NCI-H146 treated with DMSO at 0.1 percent for 48 hours (cell line): Measurements from ENCODE around the gene BMP8B.
"Not testable (repeated sequence)": the region's sequence is repeated elsewhere in the genome, so short reads cannot be mapped to it uniquely, and the experiment has no call there.

ENCODE experiments used
- DNase-seq: peaks from one replicate; lab custom pipeline; 2025; ENCODE audit not compliant: unreplicated experiment; lab: John Stamatoyannopoulos, UW

BMP8B gene, protein sequence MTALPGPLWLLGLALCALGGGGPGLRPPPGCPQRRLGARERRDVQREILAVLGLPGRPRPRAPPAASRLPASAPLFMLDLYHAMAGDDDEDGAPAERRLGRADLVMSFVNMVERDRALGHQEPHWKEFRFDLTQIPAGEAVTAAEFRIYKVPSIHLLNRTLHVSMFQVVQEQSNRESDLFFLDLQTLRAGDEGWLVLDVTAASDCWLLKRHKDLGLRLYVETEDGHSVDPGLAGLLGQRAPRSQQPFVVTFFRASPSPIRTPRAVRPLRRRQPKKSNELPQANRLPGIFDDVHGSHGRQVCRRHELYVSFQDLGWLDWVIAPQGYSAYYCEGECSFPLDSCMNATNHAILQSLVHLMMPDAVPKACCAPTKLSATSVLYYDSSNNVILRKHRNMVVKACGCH

DNA sequence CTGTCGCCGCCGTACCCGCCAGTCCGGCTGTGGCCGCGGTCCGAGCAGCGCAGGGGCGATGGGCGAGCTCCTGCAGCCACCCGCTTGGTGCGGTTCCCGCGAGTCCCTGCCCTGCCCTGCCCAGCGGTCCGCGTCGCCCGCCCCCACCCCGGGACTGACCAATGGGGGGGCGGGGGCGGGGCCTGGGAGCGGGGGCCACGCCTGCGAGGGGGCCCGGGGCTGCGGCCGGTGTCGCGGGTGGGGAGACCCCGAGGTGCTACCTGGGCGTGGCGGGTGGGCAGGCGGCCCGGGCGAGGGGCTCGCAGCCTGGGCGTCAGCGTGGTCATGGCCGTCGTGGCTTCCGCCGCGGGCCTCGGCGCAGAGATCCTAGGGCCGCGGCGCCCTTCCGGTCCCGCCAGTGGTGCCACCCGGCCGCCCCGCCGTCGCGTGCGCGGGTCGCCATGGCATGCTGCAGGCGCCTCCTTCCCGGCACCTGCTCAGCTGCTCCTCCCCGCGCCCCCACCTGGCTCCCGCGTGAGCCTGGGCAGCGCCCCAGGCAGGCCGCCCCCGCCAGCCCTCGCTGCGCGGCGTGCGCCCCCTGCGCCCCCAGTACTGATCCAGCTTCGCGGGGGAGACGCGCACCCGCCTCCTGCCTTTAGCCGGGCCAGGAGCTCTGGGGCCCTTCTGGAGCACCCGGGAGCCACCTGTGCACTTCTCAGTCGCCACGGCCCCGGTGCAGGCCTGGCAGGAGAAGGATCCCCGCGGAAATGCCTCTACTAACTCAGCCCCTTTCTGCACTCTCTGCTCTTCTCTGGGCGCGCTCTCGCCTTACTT, at the start of gene BMP8B:
BMP8B (minus strand) TSS at position 108 of the 813 bp plus-strand sequence. CDS start 380 bp downstream, outside the sequence.
- DNase-seq: peak; percentile 26

DNA sequence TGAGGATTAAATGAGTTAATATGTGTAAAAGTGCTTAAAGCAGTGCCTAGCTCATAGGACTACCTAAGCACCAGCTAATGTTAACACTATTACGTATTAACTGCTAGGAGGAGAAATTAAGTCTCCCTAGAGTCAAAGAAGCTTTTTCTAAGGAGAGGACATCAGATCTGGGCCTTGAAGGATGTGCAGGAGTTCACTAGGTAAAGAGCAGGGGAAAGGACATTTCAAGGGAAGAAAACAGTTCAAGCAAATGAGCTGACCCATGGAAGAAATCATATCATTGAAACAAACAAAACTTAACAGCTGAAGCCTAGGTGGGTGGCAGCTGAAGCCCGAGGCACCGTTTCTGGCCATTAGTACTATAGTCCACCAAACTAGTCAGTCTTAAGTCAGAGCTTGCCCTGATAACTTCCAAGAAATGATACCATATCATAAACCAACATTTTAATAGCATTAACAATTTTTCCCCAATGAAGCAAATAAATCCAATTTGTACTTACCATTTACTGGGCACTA, 48.0 kb upstream of the BMP8B start:
- DNase-seq: no peak

DNA sequence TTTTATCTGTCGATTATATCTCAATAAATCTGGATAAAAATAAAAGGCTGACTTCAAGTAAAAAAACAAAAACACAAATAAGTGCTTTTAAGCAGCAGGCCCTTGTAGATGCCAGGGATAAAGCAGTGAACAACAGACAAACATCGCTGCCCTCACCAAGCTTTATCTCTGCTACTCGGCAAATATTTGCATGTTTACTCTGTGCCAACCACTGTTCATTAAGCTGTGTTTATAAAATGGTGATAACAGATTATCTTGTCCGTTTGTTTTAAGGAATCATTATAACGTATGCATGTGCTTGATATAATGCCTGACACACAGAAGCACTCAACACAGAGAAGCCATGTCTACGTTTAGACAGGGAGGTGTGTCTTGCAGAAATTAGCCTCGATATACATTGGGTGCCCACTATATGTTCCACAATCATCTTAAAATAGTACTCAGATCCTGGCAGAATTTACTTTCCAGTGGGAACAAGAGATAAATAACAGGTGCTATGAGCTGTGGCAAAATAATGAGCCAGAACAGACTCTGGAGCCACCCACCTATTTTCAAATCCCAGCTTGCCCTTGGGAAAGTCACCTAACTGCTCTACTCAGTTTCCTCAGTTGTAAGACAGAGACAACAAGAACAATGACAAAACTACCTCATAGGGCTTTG, 47.4 kb upstream of the BMP8B start:
- DNase-seq: no peak

DNA sequence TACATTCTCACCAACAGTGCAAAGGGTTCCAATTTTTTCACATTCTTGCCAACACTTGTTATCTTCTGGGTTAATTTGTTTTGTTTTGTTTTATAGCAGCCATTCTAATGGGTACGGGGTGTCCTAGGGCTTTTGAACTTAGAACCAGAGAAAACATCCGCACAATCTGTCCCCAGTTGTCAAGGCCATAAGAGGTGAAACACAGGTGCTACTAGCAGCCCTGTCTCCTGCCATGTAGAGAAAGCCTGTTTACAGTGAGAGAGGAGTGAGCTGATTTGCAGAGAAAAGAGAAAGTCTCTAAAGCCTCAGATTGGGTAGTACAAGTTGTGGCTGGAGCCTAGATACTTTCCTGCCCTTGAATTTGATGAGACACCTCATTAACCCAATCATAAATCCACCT, 46.4 kb upstream of the BMP8B start:
- DNase-seq: no peak

DNA sequence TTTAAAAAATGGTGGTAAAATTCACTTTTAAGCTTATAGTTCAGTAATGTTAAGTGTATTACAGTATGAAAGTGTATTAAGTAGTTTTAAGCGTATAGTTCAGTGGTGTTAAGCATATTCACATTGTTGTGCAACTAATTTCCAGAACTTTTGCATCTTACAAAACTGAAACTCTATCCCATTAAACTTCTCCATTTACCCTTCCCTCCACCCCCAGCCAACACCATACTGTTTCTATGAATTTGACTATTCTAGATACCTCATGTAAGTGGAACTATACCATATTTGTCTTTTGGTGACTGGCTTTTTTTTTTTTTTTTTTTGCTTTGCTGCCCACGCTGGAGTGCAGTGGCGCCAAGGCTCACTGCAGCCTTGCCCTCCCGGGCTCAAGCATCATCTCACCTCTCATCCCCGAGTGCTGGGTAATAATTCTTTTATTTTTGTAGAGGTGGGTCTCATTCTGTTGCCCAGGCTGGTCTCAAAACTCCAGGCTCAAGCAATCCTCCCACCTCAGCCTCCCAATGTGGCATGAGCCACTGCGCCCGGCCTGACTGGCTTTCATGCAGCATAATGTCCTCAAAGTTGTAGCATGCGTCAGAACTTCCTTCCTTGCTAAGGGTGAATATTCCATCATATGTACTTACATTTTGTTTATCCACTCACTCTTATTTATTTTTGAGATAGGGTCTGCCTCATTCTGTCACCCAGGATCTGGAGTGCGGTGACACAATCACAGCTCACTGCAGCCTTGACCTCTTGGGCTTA, 45.1 kb upstream of the BMP8B start:
- no peak for DNase-seq

DNA sequence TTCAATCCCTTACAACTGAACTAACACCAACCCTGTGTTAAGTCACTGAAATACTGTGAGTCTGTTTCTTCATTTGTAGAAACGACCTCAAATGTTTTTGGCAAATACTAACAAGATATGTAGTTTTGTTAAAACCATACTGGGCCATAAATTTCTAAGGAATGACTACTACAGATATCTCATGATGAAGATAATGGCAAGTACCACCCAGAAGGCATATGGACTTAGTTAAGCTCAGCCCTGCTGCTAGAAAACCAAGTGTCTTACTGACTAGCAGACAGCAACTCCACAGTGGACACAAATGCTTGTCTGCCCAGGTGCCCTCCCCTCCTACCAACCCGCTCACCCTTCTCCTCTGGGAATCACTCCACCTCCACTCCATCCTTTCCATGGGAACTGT, 44.5 kb upstream of the BMP8B start:
- no peak for DNase-seq

DNA sequence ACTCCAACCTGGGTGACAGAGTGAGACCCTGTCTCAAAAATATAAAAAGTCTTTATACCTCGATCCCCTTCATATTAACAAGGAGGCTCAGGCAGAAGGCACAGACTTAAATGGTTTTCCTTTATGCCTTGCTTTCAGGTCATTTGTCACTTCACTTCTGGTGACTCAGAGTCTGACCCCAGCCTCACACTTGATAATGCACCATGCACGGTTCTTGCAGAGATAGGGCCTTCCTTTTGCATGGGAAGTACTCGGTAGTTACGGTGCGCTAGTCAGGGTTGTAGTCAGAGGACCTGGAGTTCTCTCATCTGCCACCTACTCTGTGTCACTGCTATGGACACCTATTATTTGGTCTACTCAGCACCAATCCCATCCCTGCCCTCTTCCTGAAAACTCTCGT, 43.6 kb upstream of the BMP8B start:
- no peak for DNase-seq

DNA sequence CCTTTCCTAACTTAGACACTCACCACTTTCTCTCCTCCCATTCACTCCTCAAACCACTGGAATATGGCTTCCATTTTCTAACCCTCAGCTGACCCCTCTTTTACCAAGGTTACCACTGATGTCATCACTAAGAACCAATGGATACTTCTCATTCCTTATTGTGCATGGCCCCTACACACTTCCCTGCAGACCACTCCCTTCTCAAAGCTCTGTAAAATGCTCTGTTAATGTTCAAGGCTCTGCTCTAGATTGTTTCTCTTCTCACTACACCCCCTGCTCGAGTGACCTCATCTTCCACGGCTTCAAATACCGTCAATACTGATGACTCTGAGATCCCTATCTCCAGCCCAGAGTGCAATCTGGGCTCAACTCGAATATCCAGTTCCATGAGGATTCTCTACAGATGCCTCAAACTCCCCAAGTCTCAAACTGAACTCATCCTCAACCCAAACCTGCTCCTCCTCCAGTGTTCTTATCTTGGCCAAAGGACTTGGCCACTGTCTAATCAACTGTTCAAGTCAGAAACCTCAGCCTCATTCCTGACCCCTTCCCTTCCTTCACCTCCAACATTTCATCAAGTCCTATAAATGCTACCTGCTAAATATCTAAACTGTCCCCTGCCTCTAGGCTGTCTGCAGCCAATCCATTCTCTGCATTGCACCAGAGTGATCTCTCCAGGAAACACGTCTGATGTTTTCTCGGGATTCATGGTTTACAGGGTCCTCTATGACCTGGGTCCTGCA, 41.3 kb upstream of the BMP8B start:
- DNase-seq: no peak

DNA sequence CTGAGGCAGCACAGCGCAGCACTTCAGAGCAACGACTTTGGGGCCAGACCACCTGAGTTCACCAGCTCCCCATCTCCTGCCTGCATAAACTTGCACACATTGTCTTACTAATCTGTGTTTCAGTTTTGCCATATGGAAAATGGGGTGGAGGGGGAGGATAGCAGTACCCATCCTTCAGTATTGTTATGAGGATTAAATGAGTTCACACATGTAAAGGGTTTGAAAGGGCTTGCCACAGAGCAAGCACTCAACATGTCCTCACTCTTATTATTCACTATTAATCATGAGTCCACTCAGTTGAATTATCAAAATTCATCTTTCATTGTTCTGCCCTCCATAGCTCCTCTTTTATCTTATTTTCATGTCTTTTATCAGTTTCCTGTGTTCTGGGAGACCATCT, 40.1 kb upstream of the BMP8B start:
- DNase-seq: no peak

DNA sequence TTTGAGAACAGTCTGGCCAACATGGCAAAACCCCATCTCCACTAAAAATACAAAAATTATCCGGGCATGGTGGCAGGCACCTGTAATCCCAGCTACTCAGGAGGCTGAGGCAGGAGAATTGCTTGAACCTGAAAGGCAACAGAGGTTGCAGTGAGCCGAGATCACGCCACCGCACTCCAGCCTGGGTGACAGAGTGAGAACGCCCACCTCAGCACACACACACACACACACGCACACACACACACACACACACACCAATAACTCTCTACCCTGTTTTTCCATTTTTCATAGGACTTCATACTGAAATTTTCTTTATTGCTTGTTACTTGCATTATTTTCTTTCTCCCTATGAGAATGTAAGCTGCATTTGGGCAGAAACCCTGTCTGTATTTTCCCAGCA, 39.6 kb upstream of the BMP8B start:
- DNase-seq: not testable (repeated sequence)

DNA sequence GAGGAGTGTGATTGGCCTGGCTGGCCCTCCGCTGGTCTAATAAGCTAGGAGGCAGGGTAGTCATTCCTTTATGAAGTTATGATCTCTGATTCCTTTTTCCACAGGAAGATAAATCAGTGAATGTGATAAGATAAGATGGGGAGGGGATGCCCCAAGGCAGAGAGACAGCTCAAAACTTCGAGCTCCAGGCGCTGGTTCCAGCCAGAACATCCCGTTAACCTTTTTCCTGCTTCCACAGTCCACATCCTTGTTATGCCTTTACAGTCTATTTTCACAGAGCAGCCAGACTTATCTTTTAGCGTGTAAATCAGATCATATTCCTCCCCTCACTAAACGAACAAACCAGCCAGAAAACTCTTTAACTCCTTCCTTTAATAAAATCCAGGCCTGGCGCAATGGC, 38.5 kb upstream of the BMP8B start:
- DNase-seq: no peak

DNA sequence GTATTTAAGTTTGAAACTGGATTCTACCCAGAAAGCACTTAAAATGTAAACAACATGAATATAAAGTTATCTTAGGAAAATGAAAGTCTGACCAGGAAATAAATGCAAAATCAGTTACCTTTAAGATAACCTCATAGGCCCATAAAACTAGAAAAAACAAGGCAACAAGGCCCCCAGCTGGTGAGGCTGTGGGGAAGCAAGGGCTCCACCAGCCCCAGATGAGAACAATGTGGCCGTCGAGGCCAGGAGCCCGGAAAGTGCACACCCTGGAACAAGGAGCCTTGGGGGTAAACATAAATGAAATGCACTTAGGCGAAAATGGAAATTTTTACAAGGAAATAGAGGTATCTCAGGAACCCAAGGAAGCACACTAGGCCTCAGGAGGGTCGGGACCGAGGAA, 37.9 kb upstream of the BMP8B start:
- no peak for DNase-seq

DNA sequence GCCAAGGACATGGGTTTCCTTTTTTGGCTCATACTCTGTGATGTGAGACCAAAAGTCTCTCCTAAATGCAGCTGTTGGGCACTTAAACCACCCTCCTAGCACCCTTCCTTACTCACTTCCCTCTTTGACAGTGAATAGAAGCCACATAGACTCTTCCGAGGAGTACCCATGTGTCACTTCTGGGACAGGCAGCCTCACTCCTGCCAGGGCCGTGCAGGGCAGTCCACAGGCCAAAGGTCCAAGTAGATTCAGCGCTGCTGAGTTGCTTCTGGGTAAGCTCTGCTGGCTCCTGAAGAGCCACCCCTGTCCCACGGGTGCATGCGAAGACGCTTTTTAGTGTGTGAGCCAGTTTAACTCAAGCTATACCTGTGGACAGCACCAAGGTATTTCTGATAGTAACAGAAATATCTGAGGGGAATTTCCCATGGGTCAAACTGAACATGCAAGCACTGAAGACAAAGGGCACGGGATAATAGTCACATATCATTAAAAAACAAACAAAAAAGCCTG, 36.8 kb upstream of the BMP8B start:
- peak; percentile 19 for DNase-seq

DNA sequence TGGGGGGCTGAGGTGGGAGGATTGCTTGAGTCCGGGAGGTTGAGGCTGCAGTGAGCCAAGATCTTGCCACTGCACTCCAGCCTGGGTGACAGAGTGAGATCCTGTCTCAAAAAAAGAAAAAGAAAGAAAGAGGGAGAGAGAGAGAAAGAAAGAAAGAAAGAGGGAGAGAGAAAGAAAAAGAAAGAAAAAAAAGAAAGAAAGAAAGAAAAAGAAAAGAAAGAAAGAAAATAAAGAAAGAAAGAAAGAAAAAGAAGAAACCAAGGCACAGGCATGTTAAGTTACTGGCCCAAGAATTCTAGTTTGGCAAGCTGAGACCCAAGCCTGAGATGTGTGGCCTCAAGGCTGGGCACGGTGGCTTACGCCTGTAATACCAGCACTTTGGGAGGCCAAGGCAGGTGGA, 34.8 kb upstream of the BMP8B start:
- DNase-seq: not testable (repeated sequence)

DNA sequence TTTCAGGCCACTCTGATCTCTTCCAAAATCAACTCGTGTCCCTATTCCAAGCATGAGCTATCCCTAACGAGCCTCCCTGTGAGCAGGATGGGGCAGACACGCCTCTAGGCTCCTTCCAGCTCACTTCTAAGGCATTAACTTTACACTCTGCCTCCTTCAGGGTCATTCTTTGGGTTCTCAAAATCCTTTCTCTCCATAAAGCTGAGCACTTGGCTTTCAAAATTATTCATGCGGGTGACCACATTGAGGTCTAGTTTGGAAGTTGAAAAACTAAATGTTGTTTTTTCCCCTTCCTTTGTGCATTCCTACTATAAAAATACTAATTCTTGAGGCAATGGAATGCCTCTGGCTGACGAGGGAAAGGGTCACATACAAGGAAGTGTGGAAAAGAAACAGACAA, 33.5 kb upstream of the BMP8B start:
- no peak for DNase-seq

DNA sequence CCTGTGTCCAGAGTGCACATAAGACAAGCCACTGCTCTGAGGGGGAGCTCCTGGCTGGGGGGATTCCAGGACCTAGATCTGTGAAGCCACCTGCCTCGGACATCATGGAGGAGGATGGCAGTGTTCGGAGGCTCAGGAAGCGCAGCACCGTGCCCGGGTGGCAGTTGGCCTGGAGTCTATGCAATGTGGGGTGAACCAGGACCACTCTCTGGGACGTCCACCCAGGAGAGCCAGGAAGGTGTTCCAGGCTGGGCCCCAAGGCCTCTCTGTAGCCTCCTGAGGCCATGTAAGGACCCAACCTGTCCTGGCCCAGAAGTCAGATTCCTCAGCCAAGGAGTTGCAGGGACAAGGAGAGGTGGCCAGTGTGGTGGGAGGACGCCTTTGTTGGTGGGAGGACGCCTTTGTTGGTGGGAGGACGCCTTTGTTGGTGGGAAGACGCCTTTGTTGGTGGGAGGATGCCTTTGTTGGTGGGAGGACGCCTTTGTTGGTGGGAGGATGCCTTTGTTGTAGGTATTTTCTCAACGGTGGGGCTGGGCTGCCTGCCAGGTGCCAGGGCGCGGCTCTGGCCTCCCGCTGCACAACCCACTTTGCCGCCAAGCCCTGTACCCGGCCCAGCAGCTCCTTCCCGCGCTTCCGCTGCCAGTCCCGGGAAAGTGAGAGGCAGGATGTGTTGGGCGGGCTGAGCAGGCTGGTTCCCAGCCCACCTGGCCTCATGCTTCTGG, 30.6 kb upstream of the BMP8B start:
- DNase-seq: no peak

DNA sequence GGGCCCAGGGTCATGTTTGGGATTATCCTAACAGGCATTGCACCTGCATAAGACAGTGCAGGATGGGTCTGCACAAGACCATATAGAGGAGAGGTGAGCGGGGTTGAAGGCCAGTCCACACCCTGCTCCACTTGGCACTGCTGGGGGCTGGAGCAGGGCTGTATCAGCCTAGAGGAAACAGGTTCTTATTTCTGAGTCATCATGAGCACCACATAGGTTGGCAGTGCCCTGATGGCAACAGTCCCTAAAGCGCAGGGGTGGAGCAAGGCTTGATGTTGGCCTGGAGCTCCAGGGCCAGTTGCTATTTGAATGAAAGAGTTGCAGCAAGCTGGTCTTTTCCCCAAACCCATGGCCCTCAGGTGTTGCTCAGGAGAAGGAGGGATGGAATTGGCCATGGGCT, 29.8 kb upstream of the BMP8B start:
- DNase-seq: no peak

DNA sequence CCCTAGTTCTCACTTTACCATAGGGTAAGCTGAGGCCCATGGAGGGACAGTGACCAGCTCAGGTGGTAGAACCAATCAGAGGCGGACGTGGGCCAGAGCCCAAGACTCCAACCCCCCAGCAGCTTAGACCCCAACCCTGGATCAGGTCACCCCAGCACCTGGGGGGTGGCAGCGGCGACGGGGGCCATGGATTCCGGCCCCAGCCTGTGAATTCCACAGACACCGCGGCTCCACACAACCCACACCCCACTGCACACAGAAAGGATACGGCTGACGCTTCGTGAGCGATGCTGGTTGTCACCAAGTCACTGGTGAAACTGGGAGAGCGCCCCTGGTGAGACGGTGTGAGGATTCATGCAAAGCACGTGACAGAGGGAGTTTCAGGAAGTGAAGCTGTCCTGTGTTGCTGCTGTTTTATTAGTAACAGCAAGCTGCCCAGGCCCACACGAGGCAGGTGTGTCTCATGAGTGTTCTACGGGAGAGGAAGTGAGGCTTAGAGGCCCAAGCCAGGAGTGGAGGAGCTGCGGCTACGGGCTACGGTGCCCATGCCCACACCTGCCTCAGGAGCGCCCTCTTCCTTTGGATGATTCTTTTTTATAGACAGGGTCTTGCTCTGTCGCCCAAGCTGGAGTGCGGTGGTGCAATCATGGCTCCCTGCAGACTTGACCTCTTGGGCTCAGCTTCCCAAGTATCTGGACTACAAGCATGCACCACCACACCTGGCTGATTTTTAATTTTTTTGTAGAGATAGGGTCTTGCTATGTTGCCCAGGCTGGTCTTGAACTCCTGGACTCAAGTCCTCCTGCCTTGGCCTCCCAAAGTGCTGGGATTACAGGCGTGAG, 28.6 kb upstream of the BMP8B start:
- peak; percentile 22 for DNase-seq
